ENCODE measurements around the gene ADCY2. TPM values are rescaled to one million over a fixed set of nuclear protein-coding genes. Genes with fewer than 3 reads are reported as not detected.

The ADCY2 gene
- total and polyA plus RNA-seq, 2 experiments from 2014 or later, result 23.8 to 74.9 TPM

DNA sequence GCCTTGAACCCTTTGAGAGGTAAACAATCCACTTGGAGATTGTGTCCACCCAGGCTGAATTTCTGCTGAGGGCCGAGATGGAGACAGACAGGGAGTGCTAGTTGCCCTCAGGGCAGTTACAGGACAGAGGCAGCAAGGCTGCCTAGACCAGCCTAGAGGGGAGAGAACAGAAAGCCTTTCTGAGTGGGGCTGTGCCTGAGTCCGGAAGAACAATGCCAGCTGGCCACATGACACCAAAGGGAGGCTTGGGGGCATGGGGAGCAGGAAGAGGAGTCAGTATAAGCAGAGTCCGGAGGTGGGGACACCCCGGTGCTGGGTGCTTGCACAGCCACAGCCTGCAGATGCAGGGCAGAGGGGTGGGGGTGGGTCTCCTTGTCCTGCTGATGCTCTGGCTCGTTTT is 309.3 kb downstream of the ADCY2 start:
- ATAC-seq (peak; percentile 92), DNase-seq (ENCODE audit: low spot score) (peak; percentile 32)
- no peak overlapping the region for H3K4me3 ChIP-seq

GRCh38 chr5:7705736-7706135 is 309.8 kb downstream of the ADCY2 start:
- Histone ChIP-seq H3K4me3 (no peak overlapping the region), H3K9me2 (ENCODE audit: insufficient read depth) (no peaks in the 10 kb centered on the region), H3K27me3 (ENCODE audit: insufficient read depth) (no peaks in the 10 kb centered on the region), H3K4me1 (ENCODE audit: insufficient read depth) (peaks cover 10% of the 10 kb centered on the region), H4K20me1 (replicated peaks; ENCODE audit: insufficient read depth) (peaks cover 6% of the 10 kb centered on the region; the same call in 1 of the 2 replicates), H3K79me2 (replicated peaks; ENCODE audit: insufficient read depth) (peaks cover 27% of the 10 kb centered on the region), H3K36me3 (ENCODE audit: insufficient read depth) (peaks cover 28% of the 10 kb centered on the region), H3F3A (replicated peaks; ENCODE audit: low read depth) (no peaks in the 10 kb centered on the region), H3K27ac (ENCODE audit: low read depth) (peak overlapping the region; percentile 89; the same call in 1 of the 2 replicates), H3K4me2 (no peak overlapping the region), H2AFZ (no peak overlapping the region)
- 0 out of 2 replicates have a peak overlapping the region, but pooled peaks have one; percentile 53 for H3K27ac Mint-ChIP-seq
- TF ChIP-seq CREB1 (CRISPR knock-in tag; IDR thresholded peaks at IDR 0.05; ENCODE audit: low read depth), result no peak
- TF ChIP-seq, protein P1, sequence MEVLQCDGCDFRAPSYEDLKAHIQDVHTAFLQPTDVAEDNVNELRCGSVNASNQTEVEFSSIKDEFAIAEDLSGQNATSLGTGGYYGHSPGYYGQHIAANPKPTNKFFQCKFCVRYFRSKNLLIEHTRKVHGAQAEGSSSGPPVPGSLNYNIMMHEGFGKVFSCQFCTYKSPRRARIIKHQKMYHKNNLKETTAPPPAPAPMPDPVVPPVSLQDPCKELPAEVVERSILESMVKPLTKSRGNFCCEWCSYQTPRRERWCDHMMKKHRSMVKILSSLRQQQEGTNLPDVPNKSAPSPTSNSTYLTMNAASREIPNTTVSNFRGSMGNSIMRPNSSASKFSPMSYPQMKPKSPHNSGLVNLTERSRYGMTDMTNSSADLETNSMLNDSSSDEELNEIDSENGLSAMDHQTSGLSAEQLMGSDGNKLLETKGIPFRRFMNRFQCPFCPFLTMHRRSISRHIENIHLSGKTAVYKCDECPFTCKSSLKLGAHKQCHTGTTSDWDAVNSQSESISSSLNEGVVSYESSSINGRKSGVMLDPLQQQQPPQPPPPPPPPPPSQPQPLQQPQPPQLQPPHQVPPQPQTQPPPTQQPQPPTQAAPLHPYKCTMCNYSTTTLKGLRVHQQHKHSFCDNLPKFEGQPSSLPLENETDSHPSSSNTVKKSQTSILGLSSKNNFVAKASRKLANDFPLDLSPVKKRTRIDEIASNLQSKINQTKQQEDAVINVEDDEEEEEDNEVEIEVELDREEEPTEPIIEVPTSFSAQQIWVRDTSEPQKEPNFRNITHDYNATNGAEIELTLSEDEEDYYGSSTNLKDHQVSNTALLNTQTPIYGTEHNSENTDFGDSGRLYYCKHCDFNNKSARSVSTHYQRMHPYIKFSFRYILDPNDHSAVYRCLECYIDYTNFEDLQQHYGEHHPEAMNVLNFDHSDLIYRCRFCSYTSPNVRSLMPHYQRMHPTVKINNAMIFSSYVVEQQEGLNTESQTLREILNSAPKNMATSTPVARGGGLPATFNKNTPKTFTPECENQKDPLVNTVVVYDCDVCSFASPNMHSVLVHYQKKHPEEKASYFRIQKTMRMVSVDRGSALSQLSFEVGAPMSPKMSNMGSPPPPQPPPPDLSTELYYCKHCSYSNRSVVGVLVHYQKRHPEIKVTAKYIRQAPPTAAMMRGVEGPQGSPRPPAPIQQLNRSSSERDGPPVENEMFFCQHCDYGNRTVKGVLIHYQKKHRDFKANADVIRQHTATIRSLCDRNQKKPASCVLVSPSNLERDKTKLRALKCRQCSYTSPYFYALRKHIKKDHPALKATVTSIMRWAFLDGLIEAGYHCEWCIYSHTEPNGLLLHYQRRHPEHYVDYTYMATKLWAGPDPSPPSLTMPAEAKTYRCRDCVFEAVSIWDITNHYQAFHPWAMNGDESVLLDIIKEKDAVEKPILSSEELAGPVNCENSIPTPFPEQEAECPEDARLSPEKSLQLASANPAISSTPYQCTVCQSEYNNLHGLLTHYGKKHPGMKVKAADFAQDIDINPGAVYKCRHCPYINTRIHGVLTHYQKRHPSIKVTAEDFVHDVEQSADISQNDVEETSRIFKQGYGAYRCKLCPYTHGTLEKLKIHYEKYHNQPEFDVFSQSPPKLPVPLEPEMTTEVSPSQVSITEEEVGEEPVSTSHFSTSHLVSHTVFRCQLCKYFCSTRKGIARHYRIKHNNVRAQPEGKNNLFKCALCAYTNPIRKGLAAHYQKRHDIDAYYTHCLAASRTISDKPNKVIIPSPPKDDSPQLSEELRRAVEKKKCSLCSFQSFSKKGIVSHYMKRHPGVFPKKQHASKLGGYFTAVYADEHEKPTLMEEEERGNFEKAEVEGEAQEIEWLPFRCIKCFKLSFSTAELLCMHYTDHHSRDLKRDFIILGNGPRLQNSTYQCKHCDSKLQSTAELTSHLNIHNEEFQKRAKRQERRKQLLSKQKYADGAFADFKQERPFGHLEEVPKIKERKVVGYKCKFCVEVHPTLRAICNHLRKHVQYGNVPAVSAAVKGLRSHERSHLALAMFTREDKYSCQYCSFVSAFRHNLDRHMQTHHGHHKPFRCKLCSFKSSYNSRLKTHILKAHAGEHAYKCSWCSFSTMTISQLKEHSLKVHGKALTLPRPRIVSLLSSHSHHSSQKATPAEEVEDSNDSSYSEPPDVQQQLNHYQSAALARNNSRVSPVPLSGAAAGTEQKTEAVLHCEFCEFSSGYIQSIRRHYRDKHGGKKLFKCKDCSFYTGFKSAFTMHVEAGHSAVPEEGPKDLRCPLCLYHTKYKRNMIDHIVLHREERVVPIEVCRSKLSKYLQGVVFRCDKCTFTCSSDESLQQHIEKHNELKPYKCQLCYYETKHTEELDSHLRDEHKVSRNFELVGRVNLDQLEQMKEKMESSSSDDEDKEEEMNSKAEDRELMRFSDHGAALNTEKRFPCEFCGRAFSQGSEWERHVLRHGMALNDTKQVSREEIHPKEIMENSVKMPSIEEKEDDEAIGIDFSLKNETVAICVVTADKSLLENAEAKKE (CRISPR knock-in tag; IDR thresholded peaks at IDR 0.05), result no peak
- no peaks in the 10 kb centered on the region for H3K27me3 Mint-ChIP-seq (ENCODE audit: insufficient read depth, low read depth, poor library complexity)
- peaks cover 60% of the 10 kb centered on the region for H3K36me3 Mint-ChIP-seq (ENCODE audit: low read depth)
- H3K4me3 Mint-ChIP-seq, result no peak overlapping the region
- H3K9me3 Mint-ChIP-seq, result peaks cover 10% of the 10 kb centered on the region; the same call in 2 of the 3 replicates
- ATAC-seq (no peak), DNase-seq (ENCODE audit: low spot score) (no peak)
- H3K4me1 Mint-ChIP-seq, result peaks cover 8% of the 10 kb centered on the region

More for the DNA sequence above, 309.3 kb downstream of the ADCY2 start:
- Mint-ChIP-seq H3K27ac (peak overlapping the region; percentile 53; the same call in 1 of the 2 replicates), H3K4me1 (peaks cover 8% of the 10 kb centered on the region), H3K27me3 (ENCODE audit: insufficient read depth, low read depth, poor library complexity) (no peaks in the 10 kb centered on the region), H3K4me3 (no peak overlapping the region), H3K9me3 (peaks cover 10% of the 10 kb centered on the region; the same call in 2 of the 3 replicates), H3K36me3 (ENCODE audit: low read depth) (peaks cover 55% of the 10 kb centered on the region)
- no peaks in the 10 kb centered on the region for H3K9me2 ChIP-seq (ENCODE audit: insufficient read depth)
- TF ChIP-seq CREB1 (CRISPR knock-in tag; IDR thresholded peaks at IDR 0.05; ENCODE audit: low read depth), result no peak
- H2AFZ ChIP-seq, result no peak overlapping the region
- no peaks in the 10 kb centered on the region for H3K27me3 ChIP-seq (ENCODE audit: insufficient read depth)
- H3K4me2 ChIP-seq, result no peak overlapping the region
- H3K4me1 ChIP-seq (ENCODE audit: insufficient read depth), result peaks cover 10% of the 10 kb centered on the region
- peaks cover 27% of the 10 kb centered on the region for H3K79me2 ChIP-seq (replicated peaks; ENCODE audit: insufficient read depth)
- peaks cover 28% of the 10 kb centered on the region for H3K36me3 ChIP-seq (ENCODE audit: insufficient read depth)
- H3F3A ChIP-seq (replicated peaks; ENCODE audit: low read depth), result no peaks in the 10 kb centered on the region
- peaks cover 6% of the 10 kb centered on the region; the same call in 1 of the 2 replicates for H4K20me1 ChIP-seq (replicated peaks; ENCODE audit: insufficient read depth)
- peak overlapping the region; percentile 89 for H3K27ac ChIP-seq (ENCODE audit: low read depth)

Data from GM23338 (cell line).